Right renal pelvis (tissue), 4 donors: Measurements from ENCODE around the gene GIPC1. TPM values are rescaled to one million over a fixed set of nuclear protein-coding genes. Genes with fewer than 3 reads are reported as not detected.

Experiments
- DNase-seq, 4 donors: peaks; one replicate each; pipeline ENCODE4 v3.0.0-alpha.2; 2013; ENCODE audit warnings: low read depth in 4 of 4, low spot score in 3 of 4, missing footprints in 1 of 4
- polyA plus RNA-seq, 4 donors: library from polyadenylated mRNA; unstranded; fragments of 120-200 nt; gene quantifications; one replicate each; pipeline ENCODE4 v1.2.1, GENCODE V29; 2013; ENCODE audit not compliant: insufficient read length in 4 of 4

Gene GIPC1
- polyA plus RNA-seq, 4 donors = 67.1 to 95.9 (median 70.2) TPM

DNA sequence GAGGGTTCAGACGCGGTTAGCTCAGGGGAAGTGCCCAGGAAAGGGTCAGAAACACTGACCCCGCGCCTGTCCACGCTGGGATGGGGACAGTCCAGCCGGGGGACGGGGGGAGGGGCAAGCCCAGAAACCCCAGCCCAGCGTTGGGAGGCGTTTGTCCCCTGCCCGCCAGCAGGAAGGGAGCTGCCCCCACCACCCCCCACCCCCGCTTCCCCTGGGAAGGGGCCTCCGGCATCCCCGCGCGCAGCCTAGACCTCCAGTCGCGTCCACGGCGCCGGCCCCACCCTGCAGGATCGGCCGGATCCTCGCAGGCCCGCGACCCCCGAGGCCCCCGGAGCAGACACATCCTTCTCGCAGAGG lies 277 bp downstream of the GIPC1 start:
- DNase-seq = no peak

DNA sequence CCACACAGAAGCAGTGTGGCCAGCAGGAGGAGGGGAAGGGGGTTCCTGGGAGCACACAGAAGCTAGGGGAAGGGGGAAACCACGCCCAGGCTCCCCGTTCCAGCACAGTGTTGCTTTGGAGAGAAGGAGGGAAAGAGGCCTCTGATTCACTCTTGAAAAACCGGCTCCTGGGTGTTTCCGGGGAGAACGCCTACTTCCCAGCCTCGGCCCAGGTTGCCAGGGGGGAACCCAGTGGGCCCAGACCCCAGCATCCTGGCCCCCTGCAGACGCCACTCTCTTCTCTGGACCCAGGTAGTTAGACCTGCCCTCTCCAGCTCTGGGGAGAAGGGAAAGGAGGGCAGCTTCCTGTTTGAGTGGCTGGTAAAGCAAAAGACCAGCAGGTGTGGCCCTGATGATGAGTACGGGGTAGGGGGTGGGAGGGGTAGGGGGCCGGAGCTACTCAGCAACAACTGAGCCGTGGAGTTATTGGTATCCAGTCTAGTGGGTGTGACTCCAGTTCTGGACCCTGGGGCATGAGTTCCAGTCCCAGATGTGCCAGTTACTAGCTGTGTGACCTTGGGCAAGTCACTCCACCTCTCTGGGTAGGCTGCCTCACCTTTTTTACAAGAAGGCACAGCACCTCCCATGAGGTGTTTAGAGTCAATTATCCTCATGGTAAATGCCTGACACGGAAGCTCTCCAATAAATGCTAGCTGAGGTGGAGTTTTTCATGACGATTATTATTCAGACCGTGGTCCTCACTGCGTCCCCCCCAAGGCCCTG lies 836 bp downstream of the GIPC1 start:
- DNase-seq = no peak

DNA sequence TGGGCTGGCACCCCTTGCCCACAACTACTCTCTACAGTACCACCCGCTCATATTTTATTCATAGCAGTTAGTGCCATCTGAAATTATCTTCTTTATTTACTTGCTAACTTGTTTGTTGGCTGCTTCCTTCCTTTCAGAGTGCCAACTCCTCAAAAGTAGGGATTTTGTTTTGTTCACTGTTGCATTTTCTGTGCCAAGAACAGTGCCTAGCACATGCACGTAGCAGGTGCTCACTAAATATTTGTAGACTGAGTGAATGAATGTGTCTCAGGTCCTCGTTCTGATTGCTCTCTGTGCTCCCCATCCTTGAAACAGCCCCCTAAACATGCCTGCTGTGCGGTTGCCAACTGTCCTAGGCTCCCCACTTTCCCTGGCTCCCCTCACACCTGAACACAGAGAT lies 1.5 kb downstream of the GIPC1 start:
- no peak for DNase-seq

DNA sequence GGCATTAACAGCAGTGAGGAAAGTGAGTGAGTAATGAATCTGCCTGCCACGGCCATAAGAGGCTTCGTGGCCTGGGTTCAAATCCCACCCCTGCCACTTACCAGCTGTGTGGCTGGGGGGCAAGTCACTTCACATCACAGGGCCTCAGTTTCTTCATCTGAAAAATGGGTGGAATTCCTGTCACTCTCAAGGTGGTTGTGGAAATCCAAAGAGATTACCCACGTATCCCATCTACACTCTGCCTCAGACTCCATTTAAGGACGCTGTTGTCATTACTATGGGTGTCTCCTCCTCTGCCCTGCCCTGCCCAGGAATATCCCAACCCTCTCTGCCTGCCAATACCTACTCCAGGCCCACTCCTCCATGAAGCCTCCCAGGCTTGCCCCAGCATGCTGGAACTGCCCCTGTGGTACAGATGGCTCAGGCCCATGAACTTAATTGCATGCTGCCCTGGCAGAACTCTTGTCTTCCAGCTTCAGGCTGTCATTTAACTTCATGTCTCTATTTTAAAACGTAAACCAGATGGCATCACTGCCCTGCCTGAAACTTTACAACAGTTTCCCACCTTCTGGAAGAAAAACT lies 3.1 kb downstream of the GIPC1 start:
- DNase-seq = no peak

DNA sequence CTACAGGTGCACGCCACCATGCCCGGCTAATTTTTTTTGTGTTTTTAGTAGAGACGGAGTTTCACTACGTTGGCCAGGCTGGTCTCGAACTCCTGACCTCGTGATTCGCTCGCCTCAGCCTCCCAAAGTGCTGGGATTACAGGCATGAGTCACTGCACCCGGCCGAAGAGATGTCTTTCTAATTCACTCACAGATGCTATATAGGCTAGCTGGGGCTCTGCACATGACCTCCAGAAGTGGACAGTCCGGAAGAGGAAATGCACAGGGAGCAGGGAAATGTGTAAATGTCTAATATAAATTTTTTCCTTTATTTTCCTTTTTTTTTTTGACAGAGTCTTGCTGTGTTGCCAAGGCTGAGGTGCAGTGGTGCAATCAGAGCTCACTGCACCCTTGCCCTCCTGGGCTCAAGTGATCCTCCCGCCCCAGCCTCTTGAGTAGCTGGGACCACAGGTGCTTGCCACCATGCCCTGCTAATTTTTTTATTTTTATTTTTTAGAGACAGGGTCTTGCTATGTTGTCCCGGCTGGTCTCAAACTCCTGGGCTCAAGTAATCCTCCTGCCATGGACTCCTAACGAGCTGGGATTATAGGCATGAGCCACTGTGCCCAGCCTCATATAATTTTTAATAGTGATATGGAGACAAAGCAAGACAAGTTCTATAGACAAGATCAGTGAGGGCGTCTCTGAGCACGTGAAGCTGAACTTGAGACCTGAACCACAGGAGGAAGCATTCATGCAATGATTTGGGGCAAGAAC lies 8.4 kb downstream of the GIPC1 start:
- DNase-seq = no peak

DNA sequence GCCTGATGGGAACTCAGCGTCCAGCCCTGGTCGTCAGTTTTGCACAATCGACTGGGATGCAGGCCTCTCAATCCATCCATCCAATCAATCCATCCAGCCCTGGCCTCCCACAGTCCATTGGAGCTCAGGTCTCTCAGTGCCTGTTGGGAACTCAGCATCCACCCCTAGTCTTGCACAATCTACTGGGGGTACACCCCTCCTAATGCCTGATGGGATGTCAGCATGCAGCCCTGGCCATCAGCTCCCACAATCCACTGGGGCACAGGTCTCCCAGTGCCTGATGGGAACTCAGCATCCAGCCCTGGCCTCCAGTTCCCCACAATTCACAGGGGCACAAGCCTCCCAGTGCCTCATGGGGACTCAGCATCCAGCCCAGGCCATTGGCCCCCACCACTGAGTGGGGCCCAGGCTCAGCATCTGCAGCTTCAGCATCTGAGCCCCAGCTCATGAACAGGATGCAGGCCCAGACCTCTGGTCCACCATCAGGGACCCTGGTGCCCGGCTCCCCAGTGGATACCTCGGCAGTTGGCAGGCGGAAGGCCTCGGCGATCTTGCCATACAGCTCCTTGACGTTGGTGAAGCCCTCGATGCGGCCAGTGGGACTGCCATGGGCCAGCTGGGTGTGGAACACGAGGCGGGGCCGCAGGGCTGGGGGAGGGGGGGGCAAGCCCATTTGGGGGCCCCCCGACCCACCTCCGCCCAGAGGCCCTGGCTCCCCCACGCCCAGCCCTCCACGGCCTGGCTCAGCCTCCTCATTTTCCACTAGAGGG lies 13.6 kb downstream of the GIPC1 start:
- no peak for DNase-seq

DNA sequence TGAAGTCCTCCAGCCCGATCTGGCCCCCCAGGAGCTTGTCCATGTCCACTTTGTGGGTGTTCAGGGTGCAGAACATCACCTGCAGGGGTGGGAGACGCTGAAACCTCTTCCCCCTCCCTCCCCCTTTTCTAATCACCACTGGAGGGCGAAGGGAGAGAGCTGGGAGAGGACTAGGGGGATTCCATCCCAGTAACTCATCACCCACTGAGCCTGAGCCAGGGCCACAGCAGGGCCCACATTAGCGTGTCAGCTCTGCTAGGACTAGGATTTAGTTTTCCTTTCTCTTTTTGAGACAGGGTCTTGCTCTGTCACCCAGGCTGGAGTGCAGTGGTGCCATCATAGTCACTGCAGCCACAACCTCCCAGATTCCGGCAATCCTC lies 15.2 kb downstream of the GIPC1 start:
- no peak for DNase-seq

DNA sequence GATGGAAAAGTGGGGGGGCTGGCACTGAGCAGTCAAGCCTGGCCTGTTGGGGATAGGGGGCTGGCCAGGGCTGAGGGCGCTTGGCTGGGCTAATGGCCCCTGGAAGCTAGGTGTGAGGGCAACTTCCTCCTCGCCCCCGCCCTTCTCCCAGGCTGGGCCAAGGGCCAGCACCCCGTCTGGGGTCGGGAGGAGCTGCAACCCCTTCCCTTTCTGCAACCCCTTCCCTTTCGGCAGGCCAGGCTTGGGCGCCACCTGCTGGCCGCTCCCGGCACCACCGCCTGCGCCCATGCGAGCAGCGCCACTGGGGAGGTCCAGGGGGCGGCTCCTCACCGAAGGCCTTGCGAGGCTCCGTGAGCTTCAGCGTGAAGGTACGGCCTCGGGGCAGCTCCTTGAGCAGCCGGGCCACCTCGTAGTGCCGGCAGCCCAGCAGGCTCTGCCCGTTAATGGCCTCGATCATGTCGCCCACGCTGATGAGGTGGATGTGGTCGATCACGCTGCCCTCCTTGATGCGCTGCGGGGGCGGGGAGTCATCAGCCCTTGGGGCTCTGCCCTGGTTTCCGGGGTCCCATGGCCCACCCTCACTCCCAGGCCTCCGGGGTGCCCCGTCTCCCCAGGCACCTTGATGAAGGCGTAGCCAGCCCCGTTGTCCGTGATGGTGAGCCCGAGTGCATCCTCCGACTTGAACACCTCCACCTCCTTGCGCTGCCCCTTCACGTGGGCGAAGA lies 15.8 kb downstream of the GIPC1 start:
- DNase-seq = no peak

DNA sequence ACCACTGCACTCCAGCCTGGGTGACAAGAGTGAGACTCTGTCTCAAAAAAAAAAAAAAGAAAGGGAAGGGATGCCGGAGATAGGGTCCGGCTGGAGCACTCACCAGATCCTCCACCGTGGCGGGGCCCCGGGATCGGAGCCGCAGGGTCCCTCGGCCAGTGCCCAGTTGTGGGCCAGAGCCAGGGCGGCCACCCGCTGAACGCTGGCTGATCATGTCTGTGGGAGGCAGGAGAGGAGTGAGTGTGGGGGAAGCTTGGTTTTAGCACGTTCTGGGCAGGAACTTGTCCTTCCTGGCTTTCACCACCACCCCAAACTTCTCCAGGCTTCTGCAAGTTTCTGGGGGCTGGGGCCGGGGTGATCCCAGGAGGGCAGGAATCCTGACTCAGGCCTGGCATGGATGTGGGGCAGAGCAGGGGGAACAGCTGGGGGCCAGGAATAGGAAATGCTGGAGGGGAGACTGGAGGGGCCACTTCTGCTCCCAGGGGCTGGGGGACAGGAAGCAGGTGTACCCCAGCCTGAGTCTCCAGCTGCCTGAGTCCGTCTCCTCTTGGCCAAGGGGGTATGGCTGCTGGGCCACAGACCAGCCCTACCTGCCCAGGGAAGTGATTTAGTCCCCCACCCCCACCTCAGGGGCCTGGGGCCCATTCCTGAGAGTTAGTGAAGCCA lies 16.5 kb downstream of the GIPC1 start:
- DNase-seq = no peak

DNA sequence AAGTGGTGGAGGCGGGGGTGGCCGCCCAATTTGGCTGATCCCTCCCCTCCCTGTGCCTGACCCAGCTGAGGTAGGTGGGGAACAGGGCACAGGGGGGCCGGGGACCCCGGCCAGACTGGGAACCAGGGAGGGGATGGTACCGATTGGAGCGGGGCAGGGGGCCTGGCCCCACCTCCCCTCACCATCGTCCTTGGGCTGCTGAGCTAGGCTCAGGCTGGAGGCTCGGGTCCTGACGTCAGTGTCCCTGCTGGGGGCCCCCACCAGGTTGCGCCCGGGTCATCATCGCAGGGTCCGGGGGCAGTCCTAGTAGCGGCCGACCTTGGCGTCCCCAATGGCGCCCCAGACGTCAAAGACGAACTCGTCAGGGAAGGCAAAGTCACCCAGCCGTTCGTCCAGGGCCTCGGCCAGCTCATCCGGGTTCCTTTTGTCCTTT lies 17.8 kb downstream of the GIPC1 start:
- DNase-seq = no peak

DNA sequence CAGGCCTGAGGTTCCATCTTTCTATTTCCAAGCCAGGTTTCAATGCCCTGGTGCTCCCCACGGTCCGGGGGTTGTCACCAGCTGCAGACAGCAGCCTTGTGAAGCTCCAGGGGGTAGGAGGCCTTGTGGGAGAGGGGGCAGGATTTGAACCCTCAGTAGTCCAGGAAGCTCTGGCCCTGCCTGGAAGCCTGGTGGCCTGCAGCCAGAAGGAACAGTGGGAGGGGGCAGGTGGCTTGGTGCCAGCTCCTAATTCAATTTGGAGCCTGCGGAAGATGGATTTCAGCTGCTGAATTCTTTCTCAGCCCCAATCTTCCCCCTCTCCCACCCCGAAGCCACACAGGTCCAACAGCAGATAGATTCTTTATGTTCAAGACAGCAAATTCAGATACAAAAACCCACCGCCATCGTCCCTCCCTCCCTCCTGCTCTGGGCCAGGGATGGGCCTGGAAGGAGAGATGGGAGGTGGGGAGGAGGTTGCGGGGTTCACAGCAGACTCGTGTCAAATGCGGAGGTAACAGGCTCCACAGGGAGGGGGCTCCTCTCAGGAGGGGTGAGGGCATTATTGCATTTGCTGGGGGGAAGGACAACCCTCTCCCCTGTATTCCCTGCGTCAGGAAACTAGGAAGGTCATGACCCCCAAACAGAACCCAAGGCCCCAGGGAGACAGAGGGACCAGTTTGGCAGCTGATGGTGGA lies 18.4 kb downstream of the GIPC1 start:
- DNase-seq = peak in 2 of 4 donors; percentile 68 to 71

DNA sequence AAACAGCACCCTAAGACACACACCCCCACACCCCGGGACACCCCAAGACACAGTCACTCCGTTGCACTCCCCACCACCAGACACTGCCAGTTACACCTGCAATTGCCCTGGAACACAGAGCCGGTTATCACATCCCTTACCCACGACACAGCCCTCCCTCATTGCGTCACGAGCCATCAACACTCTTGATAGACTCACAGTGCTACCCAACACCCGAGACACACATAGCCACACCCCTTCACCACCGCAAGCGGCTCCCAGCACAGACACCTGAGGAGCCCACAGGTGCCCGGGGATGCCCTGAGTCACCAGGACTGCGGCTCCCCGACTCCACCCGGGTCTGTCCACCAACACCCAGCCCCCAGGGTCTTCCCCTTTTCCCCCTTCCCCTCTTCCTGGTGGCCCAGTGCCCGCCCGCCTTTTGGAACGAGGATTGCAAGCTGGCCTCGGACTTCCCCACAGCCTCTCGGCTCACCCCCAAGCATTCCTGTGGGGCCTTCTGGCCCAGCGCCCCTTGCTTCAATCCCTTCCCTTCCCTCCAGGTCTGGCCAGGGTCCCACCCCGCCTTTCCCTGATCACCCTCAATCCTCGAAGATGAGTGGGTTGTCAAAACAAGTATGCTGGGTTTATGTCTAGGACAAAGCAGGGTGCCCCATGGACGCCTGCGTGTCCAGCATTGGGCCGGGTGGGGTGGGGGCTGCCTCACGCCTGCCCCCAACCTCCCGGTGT lies 19.1 kb downstream of the GIPC1 start:
- DNase-seq = no peak

DNA sequence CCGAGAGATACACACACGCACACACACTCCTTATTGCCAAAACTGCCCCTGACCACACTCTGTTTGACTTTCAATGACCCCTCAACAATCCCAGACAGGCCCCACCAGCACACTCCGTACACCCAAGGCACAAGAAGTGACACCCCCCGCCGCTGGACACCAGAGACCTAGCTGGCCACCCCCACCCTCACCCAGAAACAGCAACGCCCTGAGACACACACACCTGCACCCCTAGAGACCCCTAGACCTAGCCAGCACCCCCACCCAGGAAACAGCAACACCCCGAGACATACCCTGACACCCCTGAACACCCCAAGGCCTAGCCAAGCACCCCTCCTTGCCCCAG lies 19.6 kb downstream of the GIPC1 start:
- no peak for DNase-seq

DNA sequence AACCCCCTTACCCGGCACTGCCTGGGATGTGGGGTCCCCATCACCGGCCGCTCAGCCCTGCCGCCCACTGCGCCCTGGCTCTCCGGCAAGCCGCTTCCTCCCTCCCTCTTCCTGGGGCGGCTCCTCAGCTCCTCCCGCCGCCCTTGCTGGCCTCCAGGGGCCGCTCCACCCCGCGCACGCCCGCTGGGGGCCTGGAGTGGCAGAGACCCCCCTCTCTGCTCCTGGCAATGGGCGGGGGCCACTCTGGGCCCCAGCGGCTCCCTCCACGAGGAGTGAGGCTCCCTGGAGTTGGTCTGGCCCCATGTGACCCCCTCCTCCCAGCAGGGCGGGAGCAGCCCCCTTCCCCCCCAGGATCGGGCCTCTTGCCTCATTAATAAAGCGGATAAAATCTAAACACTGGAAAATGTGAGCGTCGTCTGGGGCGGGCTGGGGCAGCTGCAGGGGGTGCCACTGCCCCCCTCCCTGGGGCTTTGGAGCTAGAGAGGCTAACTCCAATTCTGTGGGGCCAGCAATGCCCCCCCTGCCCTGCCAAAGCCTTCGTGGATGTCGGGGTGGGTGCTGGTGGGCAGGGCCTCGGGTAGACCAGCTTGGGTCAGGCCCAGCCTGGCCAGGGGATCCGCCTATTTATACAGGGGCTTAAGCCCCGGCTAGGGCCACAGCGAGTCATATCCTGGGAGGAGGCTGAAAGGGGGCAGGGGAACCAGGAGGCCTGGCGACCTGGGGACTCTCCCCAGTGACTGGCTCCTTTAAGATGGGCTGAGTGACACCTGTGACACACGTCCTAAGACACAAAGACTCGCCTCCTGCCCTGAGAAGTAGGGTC lies 20.5 kb downstream of the GIPC1 start, which contains the start of gene PTGER1:
TSS of gene PTGER1 (minus strand) at position 104 of the 823 bp plus-strand sequence. CDS start 1,034 bp downstream, outside the sequence.
- DNase-seq = no peak

DNA sequence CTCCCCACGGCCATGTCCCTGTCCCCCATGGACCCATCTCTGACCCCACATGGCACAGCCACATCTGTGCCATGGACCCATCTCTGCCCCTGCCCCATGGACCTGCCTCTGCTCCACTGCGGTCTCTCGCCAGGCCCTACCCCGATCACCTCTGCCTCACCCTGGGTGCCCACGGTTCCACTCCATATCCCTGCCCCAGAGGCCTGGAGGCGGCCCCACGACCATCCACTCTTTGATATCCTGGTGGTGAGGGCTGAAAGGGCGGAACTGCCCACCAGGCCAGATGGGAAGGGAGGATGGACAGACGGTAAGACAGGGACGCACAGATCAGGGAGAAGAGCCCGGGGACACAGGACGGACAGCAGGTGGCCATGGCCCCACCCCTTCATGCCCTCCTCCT lies 21.1 kb downstream of the GIPC1 start:
- DNase-seq = no peak

DNA sequence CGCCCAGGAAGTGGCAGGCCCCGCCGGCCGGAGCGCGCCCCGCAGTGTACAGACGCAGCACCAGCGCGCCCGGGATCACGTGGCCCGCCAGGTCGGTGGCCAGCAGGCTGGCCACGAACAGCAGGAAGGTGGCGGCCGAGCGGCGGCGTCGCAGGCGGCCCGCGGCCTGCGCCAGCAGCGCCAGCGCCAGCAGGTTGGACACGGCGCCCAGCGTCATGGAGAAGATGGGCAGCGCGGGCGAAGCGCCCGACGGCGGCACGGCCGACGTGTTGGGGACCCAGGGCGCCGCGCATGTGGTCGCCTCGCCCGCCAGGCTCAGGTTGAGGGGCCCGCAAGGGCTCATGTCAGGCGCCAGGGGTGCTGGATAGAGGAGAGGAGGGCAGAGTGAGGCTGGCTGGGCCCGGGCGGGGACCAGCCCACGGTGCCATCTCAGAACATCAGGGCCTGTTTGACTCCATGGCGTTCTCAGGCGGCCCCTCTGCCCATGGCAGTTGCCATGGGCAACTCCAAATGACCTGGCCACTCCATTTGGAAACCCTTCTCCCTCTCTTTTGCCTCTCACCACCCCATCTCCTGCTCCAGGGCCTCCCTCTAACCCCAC lies 21.8 kb downstream of the GIPC1 start:
- no peak for DNase-seq
